Cortex of kidney (tissue), 1 donor: Measurements from ENCODE around the gene OSBPL2.

ENCODE experiments used
- DNase-seq: peaks from one replicate; lab custom pipeline; 2025; lab: John Stamatoyannopoulos, UW

Gene OSBPL2

GRCh38 chr20:62206388-62206775, 31.9 kb upstream of the OSBPL2 start:
- DNase-seq: no peak

DNA sequence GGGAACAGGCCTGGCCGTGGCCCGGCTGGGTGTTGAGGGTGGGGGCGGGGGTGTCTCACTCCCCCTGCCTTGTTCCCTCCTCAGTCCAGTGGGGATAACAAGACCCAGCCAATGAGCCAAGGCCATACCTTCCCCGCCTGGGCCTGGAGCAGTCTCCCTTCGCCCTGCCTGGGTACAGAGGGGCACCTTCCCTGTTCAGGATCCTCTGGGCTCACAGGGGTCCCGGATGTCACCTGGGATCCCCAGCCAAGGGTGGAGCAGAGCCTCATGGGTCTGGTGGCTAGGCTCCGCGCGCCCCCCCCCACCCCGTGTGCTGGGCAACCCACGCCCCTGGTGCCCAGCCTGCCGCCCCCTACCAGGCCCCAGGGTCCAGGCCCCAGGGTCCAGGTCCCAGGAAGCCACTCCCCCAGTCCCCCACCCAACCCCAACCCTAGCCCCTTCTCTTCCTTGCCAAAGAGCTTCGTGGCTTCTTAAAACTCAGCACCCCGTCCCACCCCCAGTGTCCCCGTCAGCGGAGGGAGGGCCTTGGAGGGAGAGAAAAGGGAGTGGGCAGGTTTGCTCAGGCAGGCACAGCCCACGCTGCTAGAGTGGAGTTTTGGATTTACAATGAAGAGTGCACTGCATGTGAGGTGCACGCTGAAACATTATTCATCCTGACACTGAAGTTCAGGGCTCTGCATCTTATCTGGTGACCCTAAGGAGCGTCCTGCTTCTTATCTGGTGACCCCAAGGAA, 30.1 kb upstream of the OSBPL2 start:
- DNase-seq: no peak

DNA sequence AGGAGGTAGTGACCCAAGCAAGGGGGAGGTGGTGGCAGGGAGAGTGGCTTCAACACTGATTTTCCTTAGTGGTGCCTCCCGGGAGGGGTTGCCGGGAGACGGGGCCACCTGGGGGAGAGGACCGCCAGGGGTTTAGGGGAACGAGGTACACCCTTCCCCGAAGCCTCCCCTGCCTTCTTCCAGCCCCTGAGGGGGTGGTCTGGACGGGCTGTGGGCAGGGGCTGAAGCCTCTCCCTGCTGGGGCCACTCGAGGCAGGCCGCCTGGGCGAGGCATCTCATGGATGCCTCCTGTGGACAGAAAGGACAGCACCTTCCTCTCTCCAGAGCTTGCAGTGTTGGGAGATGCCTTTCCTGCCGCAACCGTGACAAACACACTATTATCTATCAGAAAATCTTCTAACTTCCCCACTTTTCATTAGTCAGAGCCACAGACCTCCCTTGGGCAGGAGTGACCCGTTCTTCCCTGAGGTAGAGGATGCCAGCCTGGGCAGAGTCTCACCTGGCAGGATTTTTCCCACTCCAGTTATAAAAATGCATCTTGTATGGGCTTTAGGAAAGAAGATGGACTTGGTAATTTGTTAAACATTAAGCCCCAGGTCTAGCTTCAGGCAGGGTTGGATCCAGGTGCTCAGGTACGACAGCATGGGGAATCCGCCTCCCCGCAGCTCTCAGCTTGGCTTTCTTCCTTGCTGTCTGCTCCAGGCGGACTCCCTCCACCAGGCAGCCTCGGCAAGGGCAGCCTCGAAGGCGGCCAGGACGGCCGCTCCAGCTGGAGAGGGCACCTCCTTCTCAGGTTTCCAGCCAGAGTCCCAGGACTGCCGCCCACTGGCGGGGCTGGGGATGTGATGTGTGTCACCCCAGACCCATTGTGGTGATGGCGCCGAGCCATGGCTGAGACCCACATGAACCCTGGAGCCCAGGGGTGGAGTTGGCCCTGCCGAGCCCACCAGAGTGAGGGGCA, 29.2 kb upstream of the OSBPL2 start:
- no peak for DNase-seq

- DNase-seq: no peak
Measured at GRCh38 chr20:62209850-62210495, 28.3 kb upstream of the OSBPL2 start.

DNA sequence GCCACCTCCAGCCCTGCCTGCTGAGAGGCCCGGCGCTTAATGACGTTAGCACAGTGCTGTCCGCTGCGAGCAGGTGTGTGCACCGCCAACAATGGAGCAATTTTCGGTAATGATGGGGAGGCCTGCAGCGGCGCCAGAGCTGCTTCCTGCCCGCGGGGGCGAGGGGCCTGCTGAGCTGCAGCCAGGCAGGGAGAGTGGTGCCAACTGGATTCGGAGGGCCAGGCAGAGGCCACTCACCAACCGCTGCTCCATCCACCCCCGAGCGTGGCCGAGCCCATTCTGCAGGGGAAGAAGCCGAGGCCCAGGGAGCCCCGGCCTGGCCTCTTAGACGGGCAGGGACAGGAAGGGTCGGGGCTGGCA, 27.8 kb upstream of the OSBPL2 start:
- no peak for DNase-seq

GRCh38 chr20:62211216-62211615, 27.1 kb upstream of the OSBPL2 start:
- DNase-seq: no peak

DNA sequence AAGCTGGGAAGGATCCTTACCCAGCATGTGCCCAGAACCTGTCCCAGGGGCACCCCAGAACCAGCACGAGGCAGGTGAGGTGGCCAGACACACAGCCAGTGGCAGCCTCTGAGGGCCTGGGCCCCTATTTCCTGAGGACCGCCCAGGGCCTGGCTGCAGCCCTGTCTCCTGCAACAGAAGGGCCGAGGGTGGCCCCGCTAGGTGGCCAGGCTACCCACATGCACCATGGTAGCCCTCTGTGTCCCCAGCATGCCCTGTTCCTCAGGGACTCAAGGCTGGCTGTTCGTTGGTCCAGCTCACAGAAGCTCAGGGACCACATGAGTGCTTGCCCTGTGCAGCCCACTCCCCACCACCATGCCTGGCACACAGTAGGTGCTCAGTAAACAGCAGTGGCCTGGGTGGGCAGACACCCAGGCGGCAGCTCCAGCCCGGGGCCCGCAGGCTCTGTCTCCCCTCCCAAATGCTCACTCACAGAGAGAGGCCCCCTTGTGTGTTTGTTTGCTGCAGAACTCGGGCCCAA, 26.5 kb upstream of the OSBPL2 start:
- no peak for DNase-seq

DNA sequence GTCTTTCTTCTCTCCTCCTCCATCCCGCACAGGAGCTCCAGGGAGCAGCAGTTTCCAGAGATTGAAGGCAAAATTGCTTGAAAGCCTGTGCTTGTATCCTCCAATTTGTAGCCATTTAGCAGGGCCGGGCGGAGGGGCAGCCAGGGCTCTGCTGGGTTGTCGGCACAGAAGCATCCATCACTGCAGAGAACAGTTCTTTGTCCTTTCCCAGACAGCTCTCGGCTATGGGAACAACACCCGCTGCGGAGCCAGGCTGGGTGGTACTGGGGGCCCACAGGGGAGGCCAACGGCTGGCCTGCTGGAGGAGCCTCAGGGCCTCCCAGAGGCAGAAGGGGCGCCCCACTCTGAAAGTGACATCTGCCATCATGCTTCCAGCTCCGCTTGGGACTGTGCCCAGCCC, 26.0 kb upstream of the OSBPL2 start:
- DNase-seq: no peak

DNA sequence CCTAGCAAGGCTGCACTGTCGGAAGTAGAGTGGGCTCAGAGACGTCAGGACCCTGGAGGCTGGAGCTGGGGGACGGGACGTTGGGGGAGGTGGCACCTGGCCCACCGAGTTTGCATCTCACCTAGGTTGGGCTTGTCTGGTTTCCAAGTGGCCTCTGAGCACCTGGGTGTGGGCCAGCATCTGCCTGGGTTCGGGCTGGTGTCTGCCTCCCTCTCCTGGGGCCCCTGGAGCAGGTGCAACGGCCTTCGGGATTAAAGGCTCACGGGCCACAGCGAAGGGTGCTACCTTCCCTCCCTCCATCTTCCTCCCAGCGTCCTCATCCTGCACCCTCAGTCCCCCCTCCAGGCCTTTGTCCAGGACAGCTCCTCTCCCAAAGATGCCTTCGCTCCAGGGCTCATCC, 24.3 kb upstream of the OSBPL2 start:
- no peak for DNase-seq

DNA sequence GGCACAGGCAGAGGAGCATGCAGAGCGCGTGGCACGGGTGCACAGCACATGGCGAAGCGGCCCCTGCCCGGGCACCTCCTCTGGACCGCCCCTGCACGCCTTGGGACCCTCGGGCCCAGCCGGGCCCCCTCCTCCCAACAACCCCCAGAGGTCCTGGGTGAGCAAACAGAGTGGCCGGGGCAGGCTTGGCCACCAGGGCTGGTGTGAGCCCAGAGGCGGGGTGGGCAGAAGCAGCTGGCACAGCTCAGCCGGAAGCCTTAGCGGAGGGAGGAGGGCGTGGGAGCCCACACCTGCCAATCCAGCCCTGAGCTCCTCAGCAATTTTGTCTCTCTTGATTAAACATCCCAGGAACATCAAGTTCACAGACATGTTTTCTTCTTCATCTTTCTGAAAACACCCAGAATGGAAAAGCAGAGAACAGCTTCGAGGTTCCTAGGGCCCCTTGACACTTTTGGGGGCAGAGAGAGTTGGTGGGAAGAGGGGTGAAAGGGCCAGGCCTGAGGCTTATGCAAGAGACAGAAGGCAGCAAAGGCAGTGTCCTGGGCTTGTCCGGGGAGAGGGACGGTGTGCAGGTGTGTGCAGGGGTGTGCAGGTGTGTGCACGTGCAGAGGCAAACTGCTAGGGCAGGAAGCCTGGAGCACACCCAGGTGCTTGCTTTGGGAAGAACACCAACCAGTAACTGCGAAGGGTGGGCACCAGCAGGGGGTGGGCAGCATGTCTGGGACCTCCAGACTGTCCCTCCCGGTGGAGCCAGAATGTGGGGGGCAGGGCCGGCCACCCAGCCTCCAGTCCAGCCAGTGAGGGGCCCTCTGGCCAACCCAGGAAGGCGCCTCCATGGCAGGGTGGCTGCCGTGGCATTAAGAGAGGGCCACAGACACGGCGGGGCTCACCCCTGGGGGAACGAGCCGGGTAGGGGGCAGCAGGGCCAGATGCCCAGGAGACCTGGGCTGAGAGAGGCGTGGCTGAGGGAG, 23.0 kb upstream of the OSBPL2 start:
- DNase-seq: no peak

GRCh38 chr20:62215991-62216635, 22.2 kb upstream of the OSBPL2 start:
- no peak for DNase-seq

DNA sequence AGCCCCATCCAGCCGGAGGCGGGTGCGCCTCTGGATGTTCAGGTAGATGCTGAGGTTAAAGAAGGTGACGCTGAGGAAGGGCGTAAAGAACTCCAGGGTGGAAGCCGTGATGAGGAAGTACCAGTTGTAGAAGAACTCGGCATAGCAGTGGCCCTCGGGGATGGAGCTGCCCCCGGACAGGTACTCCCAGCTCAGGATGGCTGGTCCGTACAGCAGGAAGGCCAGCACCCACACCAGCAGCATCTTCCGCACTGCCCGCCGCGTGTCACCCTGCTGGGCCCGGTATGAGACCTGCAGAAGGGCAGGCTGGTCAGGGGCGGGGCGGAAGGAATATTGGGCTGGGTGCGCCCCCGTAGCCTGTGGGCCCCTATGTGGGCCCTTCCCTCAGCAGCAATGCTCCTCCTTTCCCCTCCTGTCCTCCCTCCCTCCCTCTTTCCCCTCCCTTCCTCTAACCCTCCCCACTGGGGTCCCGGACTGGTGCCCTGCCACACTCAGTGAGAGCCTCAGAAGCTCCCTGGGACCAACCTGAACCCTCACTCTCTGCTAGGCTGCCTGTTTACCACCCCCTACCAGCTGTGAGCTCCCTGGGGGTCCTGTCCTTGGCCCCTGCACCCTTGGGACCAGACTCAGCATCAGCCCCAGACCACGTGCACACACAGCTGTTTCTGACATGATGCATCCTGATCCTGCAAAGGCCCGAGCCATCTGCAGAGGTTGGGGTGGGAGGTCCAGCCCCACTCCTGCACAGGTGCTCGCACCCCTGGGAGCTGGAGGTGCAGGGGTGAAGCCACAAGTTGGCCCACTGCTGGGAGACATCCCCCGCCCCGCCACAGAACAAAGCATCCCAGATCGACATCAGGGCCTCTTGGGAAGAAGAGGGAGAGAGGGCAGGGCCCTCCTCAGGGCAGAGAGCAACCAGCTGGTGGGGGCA, 21.4 kb upstream of the OSBPL2 start:
- no peak for DNase-seq

- DNase-seq: no peak
Measured at GRCh38 chr20:62217913-62218773, 20.2 kb upstream of the OSBPL2 start.

- DNase-seq: no peak
Measured at GRCh38 chr20:62219101-62219991, 19.0 kb upstream of the OSBPL2 start.

DNA sequence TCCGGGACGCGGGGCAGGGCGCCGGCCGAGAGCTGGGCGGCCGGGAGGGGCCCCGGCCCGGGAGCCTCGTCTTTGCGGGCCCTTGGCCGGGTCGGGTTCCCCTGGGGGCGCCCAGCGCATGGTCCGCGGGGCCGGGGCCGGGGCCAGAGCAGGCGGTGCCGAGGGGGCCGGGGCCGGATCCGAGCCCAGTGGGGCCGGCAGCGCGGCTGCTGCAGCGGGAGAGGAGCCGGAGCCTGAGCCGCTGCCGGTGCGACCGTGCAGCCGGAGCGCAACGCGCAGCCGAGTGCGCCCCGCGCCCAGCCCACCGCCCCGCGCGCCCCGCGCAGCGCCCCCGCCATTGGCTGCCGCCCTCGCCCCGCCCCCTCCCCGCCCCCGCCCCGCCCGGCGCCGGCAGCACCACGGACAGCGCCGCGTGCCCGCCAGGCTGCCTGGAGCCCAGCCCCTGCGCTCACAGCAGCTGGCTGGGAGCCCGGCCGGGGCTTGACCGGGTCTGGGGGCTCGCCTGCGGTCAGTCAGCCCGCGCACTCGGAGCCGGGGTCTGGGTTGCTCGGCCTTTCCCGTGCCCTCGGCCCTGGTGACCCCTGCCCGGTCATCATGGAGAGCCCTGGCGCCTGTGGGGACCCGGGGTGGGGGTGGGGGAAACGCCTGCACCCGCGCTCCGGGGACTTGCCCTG, 18.2 kb upstream of the OSBPL2 start, which contains the start of gene HRH3:
Gene HRH3, minus strand, starts transcription at position 287 of the 674 bp plus-strand sequence. CDS start 308 bp downstream, outside the sequence.
- DNase-seq: no peak

- no peak for DNase-seq
Measured at GRCh38 chr20:62220666-62221568, 17.4 kb upstream of the OSBPL2 start.
